Subcutaneous abdominal adipose tissue (tissue), 5 donors: ENCODE measurements around the gene NREP.
"Not testable (repeated sequence)": the region's sequence is repeated elsewhere in the genome, so short reads cannot be mapped to it uniquely, and the experiment has no call there.

Experiments
- H3K27ac ChIP-seq: one replicate; pipeline ENCODE4 v1.7.0; 2013; ENCODE audit warnings: low read depth, mild to moderate bottlenecking, inconsistent platforms, low read length, moderate library complexity
- H3K27me3 ChIP-seq, 5 donors: one replicate each; pipeline ENCODE4 v1.7.0; 2013; ENCODE audit warnings: low read length in 5 of 5, inconsistent platforms in 1 of 5; ENCODE audit not compliant: control insufficient read depth in 5 of 5, insufficient read depth in 4 of 5
- H3K36me3 ChIP-seq, 5 donors: one replicate each; pipeline ENCODE4 v1.7.0; 2013; ENCODE audit warnings: low read length in 5 of 5; ENCODE audit not compliant: control insufficient read depth in 5 of 5, insufficient read depth in 5 of 5
- H3K4me1 ChIP-seq, 5 donors: one replicate each; pipeline ENCODE4 v1.7.0; 2013; ENCODE audit warnings: low read length in 5 of 5, mild to moderate bottlenecking in 3 of 5, moderate library complexity in 1 of 5; ENCODE audit not compliant: control insufficient read depth in 5 of 5, insufficient read depth in 5 of 5
- H3K4me3 ChIP-seq, 5 donors: one replicate each; pipeline ENCODE4 v1.7.0; 2013; ENCODE audit warnings: low read length in 5 of 5, low read depth in 1 of 5
- H3K9ac ChIP-seq, 5 donors: one replicate each; pipeline ENCODE4 v1.7.0; 2013; ENCODE audit warnings: low read length in 5 of 5, mild to moderate bottlenecking in 4 of 5, moderate library complexity in 3 of 5
- H3K9me3 ChIP-seq, 5 donors: one replicate each; pipeline ENCODE4 v1.7.0; 2013; ENCODE audit warnings: low read length in 5 of 5; ENCODE audit not compliant: control insufficient read depth in 5 of 5
- donor health status: healthy.
- donor health status: healthy.
- donor health status: healthy.
- donor health status: healthy.
- donor health status: healthy.

Gene NREP

DNA sequence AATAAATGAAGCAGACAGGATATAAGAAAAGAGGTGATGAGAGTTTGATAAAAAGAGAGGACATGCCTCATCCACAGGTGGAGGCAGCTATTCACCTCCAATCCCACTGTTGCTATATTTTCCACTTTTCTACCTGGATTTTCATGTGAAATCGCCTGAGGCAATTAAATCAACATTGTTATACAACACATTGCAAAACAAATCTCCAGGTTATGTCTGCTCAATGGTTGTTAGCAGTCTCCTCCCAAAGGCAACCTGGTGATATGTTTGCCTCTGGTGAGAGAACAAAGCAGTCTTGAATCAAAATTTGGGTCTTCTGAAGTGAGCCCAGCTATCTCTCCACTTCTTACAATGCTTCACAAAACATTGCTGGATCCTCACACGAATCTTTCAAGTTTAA is 30.0 kb downstream of the NREP start:
- peaks cover 0 to 21% (median 10%) of the 10 kb centered on the region in 5 donors for H3K36me3 ChIP-seq

GRCh38 chr5:111722140-111722539 is 34.9 kb downstream of the NREP start:
- H3K9ac ChIP-seq, result no peak overlapping the region
- no peaks in the 10 kb centered on the region for H3K27me3 ChIP-seq
- no peaks in the 10 kb centered on the region for H3K9me3 ChIP-seq
- H3K4me3 ChIP-seq, result no peak overlapping the region
- H3K36me3 ChIP-seq, result peaks cover 0 to 6% (median 2%) of the 10 kb centered on the region in 5 donors
- no peak overlapping the region for H3K27ac ChIP-seq
- H3K4me1 ChIP-seq, result no peaks in the 10 kb centered on the region

More for the DNA sequence above, 30.0 kb downstream of the NREP start:
- no peak overlapping the region for H3K27ac ChIP-seq
- no peaks in the 10 kb centered on the region for H3K4me1 ChIP-seq
- H3K9me3 ChIP-seq, result no peaks in the 10 kb centered on the region
- no peaks in the 10 kb centered on the region for H3K27me3 ChIP-seq
- no peak overlapping the region for H3K9ac ChIP-seq
- H3K4me3 ChIP-seq, result no peak overlapping the region

DNA sequence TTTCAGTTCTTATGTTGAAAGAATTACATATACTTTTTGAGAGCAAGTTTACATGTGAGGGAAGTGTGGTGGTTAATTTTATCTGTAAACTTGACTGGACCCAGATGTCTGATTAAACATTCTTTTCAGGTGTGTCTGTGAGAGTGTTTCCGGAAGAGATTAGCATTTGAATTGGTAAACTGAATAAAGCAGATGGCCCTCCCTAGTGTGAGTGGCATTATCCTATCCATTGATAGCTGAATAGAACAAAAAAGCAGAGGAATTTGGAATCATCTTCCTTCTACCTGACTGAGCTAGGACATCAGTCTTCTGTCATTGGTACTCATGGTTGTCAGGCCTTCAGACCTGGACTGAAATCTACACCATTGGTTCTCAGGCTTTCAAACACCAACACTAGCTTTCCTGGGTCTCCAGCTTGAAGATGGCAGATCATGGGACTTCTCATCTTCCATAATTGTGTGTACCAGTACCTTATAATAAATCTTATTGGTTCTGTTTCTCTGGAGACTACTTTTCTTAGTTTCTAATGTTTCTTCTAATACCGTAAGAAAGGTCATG is 36.6 kb downstream of the NREP start:
- no peaks in the 10 kb centered on the region for H3K4me1 ChIP-seq
- no peak overlapping the region for H3K9ac ChIP-seq
- no peaks in the 10 kb centered on the region for H3K36me3 ChIP-seq
- H3K9me3 ChIP-seq, result no peaks in the 10 kb centered on the region
- H3K27me3 ChIP-seq, result no peaks in the 10 kb centered on the region
- H3K27ac ChIP-seq, result no peak overlapping the region
- no peak overlapping the region for H3K4me3 ChIP-seq

GRCh38 chr5:111719773-111720172 is 37.2 kb downstream of the NREP start:
- no peaks in the 10 kb centered on the region for H3K36me3 ChIP-seq
- no peaks in the 10 kb centered on the region for H3K27me3 ChIP-seq
- H3K9ac ChIP-seq, result no peak overlapping the region
- no peaks in the 10 kb centered on the region for H3K4me1 ChIP-seq
- H3K4me3 ChIP-seq, result no peak overlapping the region
- no peak overlapping the region for H3K27ac ChIP-seq
- H3K9me3 ChIP-seq, result no peaks in the 10 kb centered on the region

GRCh38 chr5:111716789-111717188 is 40.2 kb downstream of the NREP start:
- H3K9me3 ChIP-seq, H3K36me3 ChIP-seq, H3K4me3 ChIP-seq, H3K27me3 ChIP-seq, H3K4me1 ChIP-seq, H3K9ac ChIP-seq, H3K27ac ChIP-seq: not testable (repeated sequence)

- Histone ChIP-seq H3K36me3 (no peaks in the 10 kb centered on the region), H3K4me1 (no peaks in the 10 kb centered on the region), H3K9me3 (no peaks in the 10 kb centered on the region), H3K4me3 (no peak overlapping the region), H3K27ac (no peak overlapping the region), H3K9ac (no peak overlapping the region), H3K27me3 (no peaks in the 10 kb centered on the region)
Observed at GRCh38 chr5:111707630-111708164, 49.3 kb downstream of the NREP start.

DNA sequence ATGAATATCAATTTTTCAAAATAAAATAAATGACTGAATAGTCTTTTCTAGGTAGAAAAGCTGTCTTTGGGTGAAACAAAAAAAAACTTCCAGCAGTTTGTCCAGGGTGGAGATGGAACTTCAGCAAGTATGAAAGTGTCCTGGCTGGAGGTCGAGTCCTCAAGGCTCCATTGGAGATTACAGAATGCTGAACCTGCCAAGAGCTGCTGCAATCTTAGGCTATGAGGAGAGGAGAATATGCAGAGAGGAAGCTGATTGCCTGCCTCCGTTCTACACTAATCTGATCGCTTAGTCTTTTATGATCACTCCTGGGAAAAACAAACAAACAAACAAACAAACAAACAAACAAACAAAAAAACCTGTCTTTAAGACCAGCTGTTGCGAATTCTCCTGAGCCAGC is 50.6 kb downstream of the NREP start:
- no peaks in the 10 kb centered on the region for H3K36me3 ChIP-seq
- no peak overlapping the region for H3K9ac ChIP-seq
- H3K4me3 ChIP-seq, result no peak overlapping the region
- H3K4me1 ChIP-seq, result no peaks in the 10 kb centered on the region
- H3K9me3 ChIP-seq, result no peaks in the 10 kb centered on the region
- H3K27me3 ChIP-seq, result no peaks in the 10 kb centered on the region
- H3K27ac ChIP-seq, result no peak overlapping the region

- H3K4me3 ChIP-seq, result no peak overlapping the region
- no peak overlapping the region for H3K9ac ChIP-seq
- no peaks in the 10 kb centered on the region for H3K36me3 ChIP-seq
- no peaks in the 10 kb centered on the region for H3K9me3 ChIP-seq
- no peaks in the 10 kb centered on the region for H3K27me3 ChIP-seq
- no peak overlapping the region for H3K27ac ChIP-seq
- no peaks in the 10 kb centered on the region for H3K4me1 ChIP-seq
Observed at GRCh38 chr5:111704452-111705085, 52.4 kb downstream of the NREP start.

GRCh38 chr5:111703662-111704061 is 53.3 kb downstream of the NREP start:
- Histone ChIP-seq H3K9ac (no peak overlapping the region), H3K27ac (no peak overlapping the region), H3K4me3 (no peak overlapping the region), H3K27me3 (no peaks in the 10 kb centered on the region), H3K36me3 (no peaks in the 10 kb centered on the region), H3K4me1 (no peaks in the 10 kb centered on the region), H3K9me3 (no peaks in the 10 kb centered on the region)

- H3K36me3 ChIP-seq, result no peaks in the 10 kb centered on the region
- no peak overlapping the region for H3K27ac ChIP-seq
- H3K27me3 ChIP-seq, result no peaks in the 10 kb centered on the region
- peaks cover 0 to 6% (median 0%) of the 10 kb centered on the region in 5 donors for H3K4me1 ChIP-seq
- no peak overlapping the region for H3K4me3 ChIP-seq
- no peaks in the 10 kb centered on the region for H3K9me3 ChIP-seq
- no peak overlapping the region for H3K9ac ChIP-seq
Observed at GRCh38 chr5:111699976-111700375, 57.0 kb downstream of the NREP start.
